Pancreas (tissue), 10 donors: ENCODE measurements around the gene COL9A1. TPM values are rescaled to one million over a fixed set of nuclear protein-coding genes. Genes with fewer than 3 reads are reported as not detected.

Source experiments
- ATAC-seq, 4 donors: fragments of 200-7000 bp; cut with Tn5 transposase; one replicate each; pipeline versions ENCODE4 v1.8.0 to v1.9.1; 2020; ENCODE audit warnings: mild to moderate bottlenecking in 4 of 4, moderate library complexity in 4 of 4
- DNase-seq, 6 donors: peaks; one replicate each; pipeline ENCODE4 v3.0.0-alpha.2; 2020
- FAIRE-seq: peaks from 2 replicates; lab custom pipeline; 2012; peaks lifted over from hg19 to GRCh38; lab: Jason Lieb, UNC
- H3K27ac ChIP-seq, 4 donors: fragments of 200-600 bp; sonication (generic); 1 replicate in 3 of 4; 2 replicates in 1 of 4; pipeline versions ENCODE4 v1.5.0 to v1.8.0; 2020
- H3K27me3 ChIP-seq, 4 donors: fragments of 200-600 bp; one replicate each; pipeline ENCODE4 v1.8.0; 2021
- H3K36me3 ChIP-seq, 3 donors: fragments of 200-600 bp; sonication (generic) in 1 of 3; one replicate each; pipeline versions ENCODE4 v1.5.0 to v1.8.0; 2020 to 2021
- H3K4me1 ChIP-seq, 3 donors: fragments of 200-600 bp; one replicate each; pipeline ENCODE4 v1.8.0; 2021
- H3K4me3 ChIP-seq, 4 donors: fragments of 200-600 bp; sonication (generic) in 2 of 4; one replicate each; pipeline versions ENCODE4 v1.5.0 to v1.8.0; 2020 to 2021
- H3K9me3 ChIP-seq, 4 donors: fragments of 200-600 bp; one replicate each; pipeline ENCODE4 v1.8.0; 2021
- CTCF ChIP-seq, 4 donors: fragments of 200-600 bp; sonication (generic) in 3 of 4; IDR thresholded peaks; one replicate each; pipeline versions ENCODE4 v1.5.0 to v1.8.0; 2021; ENCODE audit warnings: antibody characterized with exemption in 4 of 4
- WGBS, 2 donors: extraction: QIAGEN DNeasy Blood & Tissue Kit; methylation state at CpG; one replicate each; pipeline ENCODE4 v1.1.7; 2013; 5-methylcytosine and 5-hydroxymethylcytosine counted together
- intact Hi-C, 3 donors: fragments of 100-400 bp; cut with DNase I; formaldehyde crosslinking; loops; one replicate each; pipeline versions ENCODE4 v1.11.1 to v1.14.2; 2022
- polyA plus RNA-seq, 2 donors: library from polyadenylated mRNA; stranded (reverse); fragments of 200-250 nt; gene quantifications; one replicate each; pipeline ENCODE4 v1.2.3, GENCODE V29; 2013
- total RNA-seq, 6 donors: library from RNA; stranded (reverse); fragmentation: NEBNext Ultra II Directional in 4 of 6; extraction: Animal tissue kit (Norgen Biotek cat#: 25700) in 4 of 6; gene quantifications; one replicate each; pipeline versions ENCODE4 v1.2.1 to v1.2.4, GENCODE V29; 2021 to 2023
- donor health status: healthy with polysubstance abuse.
- donor health status: DM: no; HTN: no; CAD: no; lungs with moderate emphysema.
- donor health status: DM: no; HTN: no; CAD: no.
- donor health status: control.
- donor health status: control.
- donor health status: Bipolar disorder and iron deficiency.
- donor health status: DM: yes; HTN: yes; CAD: no.
- donor health status: DM: no; HTN: no; CAD: no.
- donor health status: DM: no; HTN: no; CAD: no.
- donor health status: DM: yes; HTN: yes; CAD: no.

The COL9A1 gene
- total and polyA plus RNA-seq, 8 donors: 0.09 to 1.1 (median 0.27) TPM; not detected in 3

GRCh38 chr6:70258483-70258882 is 44.4 kb downstream of the COL9A1 start:
- 12 to 20% methylated on average over 1 of the region's 1 CpG for WGBS, 2 donors
- Histone ChIP-seq H3K9me3 (no peaks in the 10 kb centered on the region), H3K27ac (no peak overlapping the region), H3K36me3 (no peaks in the 10 kb centered on the region), H3K27me3 (no peaks in the 10 kb centered on the region), H3K4me1 (no peaks in the 10 kb centered on the region), H3K4me3 (no peak overlapping the region)
- no peak for FAIRE-seq
- no peak for DNase-seq
- TF ChIP-seq CTCF (IDR thresholded peaks at IDR 0.05): no peak
- ATAC-seq: no peak
- intact Hi-C loops: no loop called here

GRCh38 chr6:70257768-70258273 is 45.1 kb downstream of the COL9A1 start:
- FAIRE-seq (no peak), ATAC-seq (no peak), DNase-seq (no peak)
- no peak overlapping the region for H3K4me3 ChIP-seq
- H3K27ac ChIP-seq: no peak overlapping the region
- no peaks in the 10 kb centered on the region for H3K9me3 ChIP-seq
- no peaks in the 10 kb centered on the region for H3K4me1 ChIP-seq
- WGBS, 2 donors: 83 to 86% methylated on average over 2 of the region's 2 CpGs
- intact Hi-C loops: no loop called here
- H3K36me3 ChIP-seq: no peaks in the 10 kb centered on the region
- TF ChIP-seq CTCF (IDR thresholded peaks at IDR 0.05): no peak
- H3K27me3 ChIP-seq: no peaks in the 10 kb centered on the region

GRCh38 chr6:70254784-70255183 is 48.1 kb downstream of the COL9A1 start:
- intact Hi-C loops: no loop called here
- DNase-seq (peak in 1 of 6 donors; percentile 13), ATAC-seq (peak in 2 of 4 donors; percentile 33 to 66), FAIRE-seq (no peak)
- no peaks in the 10 kb centered on the region for H3K9me3 ChIP-seq
- H3K4me3 ChIP-seq: no peak overlapping the region
- H3K36me3 ChIP-seq: no peaks in the 10 kb centered on the region
- TF ChIP-seq CTCF (IDR thresholded peaks at IDR 0.05): no peak
- no peaks in the 10 kb centered on the region for H3K4me1 ChIP-seq
- H3K27ac ChIP-seq: no peak overlapping the region
- no peaks in the 10 kb centered on the region for H3K27me3 ChIP-seq
- 52 to 56% methylated on average over 2 of the region's 2 CpGs for WGBS, 2 donors

GRCh38 chr6:70253923-70254322 is 49.0 kb downstream of the COL9A1 start:
- WGBS, 2 donors: 22 to 37% methylated on average over 3 of the region's 3 CpGs
- FAIRE-seq (no peak), DNase-seq (no peak), ATAC-seq (no peak)
- Histone ChIP-seq H3K4me1 (no peaks in the 10 kb centered on the region), H3K27me3 (no peaks in the 10 kb centered on the region), H3K4me3 (no peak overlapping the region), H3K27ac (no peak overlapping the region), H3K9me3 (no peaks in the 10 kb centered on the region), H3K36me3 (no peaks in the 10 kb centered on the region)
- TF ChIP-seq CTCF (IDR thresholded peaks at IDR 0.05): no peak
- intact Hi-C loops: no loop called here

GRCh38 chr6:70252604-70253003 is 50.3 kb downstream of the COL9A1 start:
- no peak overlapping the region for H3K4me3 ChIP-seq
- 82 to 87% methylated on average over 2 of the region's 2 CpGs for WGBS, 2 donors
- no peak for FAIRE-seq

More at GRCh38 chr6:70252604-70253003, 50.3 kb downstream of the COL9A1 start:
- ATAC-seq: no peak
- Histone ChIP-seq H3K9me3 (no peaks in the 10 kb centered on the region), H3K4me1 (no peaks in the 10 kb centered on the region), H3K36me3 (no peaks in the 10 kb centered on the region), H3K27ac (no peak overlapping the region), H3K27me3 (no peaks in the 10 kb centered on the region)
- DNase-seq: no peak
- intact Hi-C loops: no loop called here
- TF ChIP-seq CTCF (IDR thresholded peaks at IDR 0.05): no peak
